Fibroblast of the aortic adventitia (primary cell): ENCODE results near the gene GNA12. TPM values are rescaled to one million over a fixed set of nuclear protein-coding genes. Genes with fewer than 3 reads are reported as not detected.
"Not testable (repeated sequence)": the region's sequence is repeated elsewhere in the genome, so short reads cannot be mapped to it uniquely, and the experiment has no call there.

Experiments used
- DNase-seq: peaks from one replicate; pipeline ENCODE4 v3.0.0-alpha.2; 2010; ENCODE audit warnings: low read depth
- H3K4me3 ChIP-seq: 2 replicates; pipeline ENCODE4 v1.5.1; 2011; ENCODE audit warnings: low read depth, mild to moderate bottlenecking, control low read depth, low read length, moderate library complexity
- CTCF ChIP-seq: IDR thresholded peaks from 2 replicates; pipeline ENCODE4 v1.5.1; 2011; ENCODE audit warnings: mild to moderate bottlenecking, low read length, control low read depth, inconsistent platforms; ENCODE audit not compliant: insufficient read depth
- total RNA-seq: library from RNA; depleted of rRNA; stranded (reverse); fragments of >200 nt; gene quantifications from 2 replicates; pipeline ENCODE4 v1.2.3, GENCODE V29; 2012; ENCODE audit warnings: low replicate concordance

Gene GNA12
- total RNA-seq, 1 donor, result 16.2 TPM

- no peak for TF ChIP-seq CTCF
- no peak for DNase-seq
- no peak overlapping the region for H3K4me3 ChIP-seq
Observed at GRCh38 chr7:2738766-2739549, 105.2 kb downstream of the GNA12 start.

GRCh38 chr7:2737771-2738540, 106.2 kb downstream of the GNA12 start:
- DNase-seq, result no peak
- no peak for TF ChIP-seq CTCF
- no peak overlapping the region for H3K4me3 ChIP-seq

- DNase-seq, H3K4me3 ChIP-seq: not testable (repeated sequence)
Observed at GRCh38 chr7:2737005-2737743, 106.9 kb downstream of the GNA12 start.

- H3K4me3 ChIP-seq, result no peak overlapping the region
- DNase-seq, result no peak
- no peak for TF ChIP-seq CTCF
Observed at GRCh38 chr7:2736411-2736914, 107.6 kb downstream of the GNA12 start.

- no peak overlapping the region for H3K4me3 ChIP-seq
- DNase-seq, result no peak
- TF ChIP-seq CTCF, result no peak
Observed at GRCh38 chr7:2735744-2736143, 108.4 kb downstream of the GNA12 start.

GRCh38 chr7:2734751-2735571, 109.1 kb downstream of the GNA12 start:
- DNase-seq, result no peak
- TF ChIP-seq CTCF, result no peak
- H3K4me3 ChIP-seq, result no peak overlapping the region
